Measurements from ENCODE around the gene LLPH. TPM values are rescaled to one million over a fixed set of nuclear protein-coding genes. Genes with fewer than 3 reads are reported as not detected.

The LLPH gene
- total RNA-seq, 4 donors from 2014 or later, result 9.5 to 21.4 (median 12.5) TPM

- Histone ChIP-seq H3K4me1 (no peaks in the 10 kb centered on the region), H3K27me3 (no peaks in the 10 kb centered on the region), H3K27ac (no peak overlapping the region), H3K36me3 (no peaks in the 10 kb centered on the region), H3K4me3 (no peak overlapping the region), H3K9me3 (no peaks in the 10 kb centered on the region)
- TF ChIP-seq POLR2A (IDR thresholded peaks at IDR 0.05), result no peak
- TF ChIP-seq, protein P1, sequence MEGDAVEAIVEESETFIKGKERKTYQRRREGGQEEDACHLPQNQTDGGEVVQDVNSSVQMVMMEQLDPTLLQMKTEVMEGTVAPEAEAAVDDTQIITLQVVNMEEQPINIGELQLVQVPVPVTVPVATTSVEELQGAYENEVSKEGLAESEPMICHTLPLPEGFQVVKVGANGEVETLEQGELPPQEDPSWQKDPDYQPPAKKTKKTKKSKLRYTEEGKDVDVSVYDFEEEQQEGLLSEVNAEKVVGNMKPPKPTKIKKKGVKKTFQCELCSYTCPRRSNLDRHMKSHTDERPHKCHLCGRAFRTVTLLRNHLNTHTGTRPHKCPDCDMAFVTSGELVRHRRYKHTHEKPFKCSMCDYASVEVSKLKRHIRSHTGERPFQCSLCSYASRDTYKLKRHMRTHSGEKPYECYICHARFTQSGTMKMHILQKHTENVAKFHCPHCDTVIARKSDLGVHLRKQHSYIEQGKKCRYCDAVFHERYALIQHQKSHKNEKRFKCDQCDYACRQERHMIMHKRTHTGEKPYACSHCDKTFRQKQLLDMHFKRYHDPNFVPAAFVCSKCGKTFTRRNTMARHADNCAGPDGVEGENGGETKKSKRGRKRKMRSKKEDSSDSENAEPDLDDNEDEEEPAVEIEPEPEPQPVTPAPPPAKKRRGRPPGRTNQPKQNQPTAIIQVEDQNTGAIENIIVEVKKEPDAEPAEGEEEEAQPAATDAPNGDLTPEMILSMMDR (IDR thresholded peaks at IDR 0.05 in 4 of 5, conservative IDR thresholded peaks at IDR 0.05 in 1 of 5), result no peak
- DNase-seq (no peak), ATAC-seq (no peak)
- intact Hi-C loops (cut with DNase I; ENCODE audit: low total_unique reads) (no loop called here), in situ Hi-C loops (cut with MboI; ENCODE audit: low sequenced_read_pairs in 4 of 4) (loop anchor here (10.0 to 25.0 kb wide), 5 partner anchors 471 to 1196 kb away; no protein-coding TSS in a partner anchor)
Measured at GRCh38 chr12:66083766-66084165, 46.8 kb downstream of the LLPH start.

- no peak overlapping the region for H3K4me3 ChIP-seq
- TF ChIP-seq, protein P1 (IDR thresholded peaks at IDR 0.05 in 4 of 5, conservative IDR thresholded peaks at IDR 0.05 in 1 of 5), result no peak
- TF ChIP-seq POLR2A (IDR thresholded peaks at IDR 0.05), result no peak
- no peaks in the 10 kb centered on the region for H3K9me3 ChIP-seq
- no peaks in the 10 kb centered on the region for H3K27me3 ChIP-seq
- DNase-seq, result no peak
- no peaks in the 10 kb centered on the region for H3K4me1 ChIP-seq
- intact Hi-C loops (cut with DNase I; ENCODE audit: low total_unique reads) (no loop called here), in situ Hi-C loops (cut with MboI; ENCODE audit: low sequenced_read_pairs in 4 of 4) (loop anchor here (10.0 to 25.0 kb wide), 5 partner anchors 470 to 1195 kb away; no protein-coding TSS in a partner anchor)
- H3K27ac ChIP-seq, result no peak overlapping the region
- ATAC-seq, result no peak
- H3K36me3 ChIP-seq, result no peaks in the 10 kb centered on the region
Measured at GRCh38 chr12:66082744-66083143, 47.8 kb downstream of the LLPH start.

GRCh38 chr12:66080791-66081190 lies 49.8 kb downstream of the LLPH start:
- Histone ChIP-seq H3K27me3 (no peaks in the 10 kb centered on the region), H3K36me3 (no peaks in the 10 kb centered on the region), H3K4me1 (no peaks in the 10 kb centered on the region), H3K9me3 (no peaks in the 10 kb centered on the region), H3K27ac (no peak overlapping the region), H3K4me3 (no peak overlapping the region)
- intact Hi-C loops (cut with DNase I; ENCODE audit: low total_unique reads) (no loop called here), in situ Hi-C loops (cut with MboI; ENCODE audit: low sequenced_read_pairs in 4 of 4) (loop anchor here (10.0 to 25.0 kb wide), 5 partner anchors 468 to 1193 kb away; no protein-coding TSS in a partner anchor)
- no peak for TF ChIP-seq POLR2A (IDR thresholded peaks at IDR 0.05)
- TF ChIP-seq, protein P1 (IDR thresholded peaks at IDR 0.05 in 4 of 5, conservative IDR thresholded peaks at IDR 0.05 in 1 of 5), result no peak
- DNase-seq, result no peak
- ATAC-seq, result no peak

DNA sequence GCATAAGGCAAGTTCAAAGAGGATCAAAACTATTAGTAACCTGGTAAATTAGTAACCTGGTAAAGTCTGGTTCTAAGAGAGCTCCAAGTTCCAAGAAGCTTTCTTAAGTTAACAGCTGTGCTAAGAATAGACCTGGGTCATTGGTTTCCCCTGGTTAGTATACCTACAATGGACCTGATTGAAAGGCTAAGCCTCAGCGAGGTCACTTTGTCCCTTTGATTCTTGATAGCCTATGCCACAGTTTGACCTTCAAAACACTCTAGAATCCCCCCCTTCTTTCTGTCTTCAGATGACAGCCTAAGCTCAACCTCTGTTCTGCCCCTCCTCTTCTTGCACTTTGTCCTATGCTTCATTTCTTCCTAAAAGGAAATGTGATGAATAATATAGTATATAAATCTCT lies 53.0 kb downstream of the LLPH start:
- H3K27ac ChIP-seq, result no peak overlapping the region
- TF ChIP-seq, protein P1 (IDR thresholded peaks at IDR 0.05 in 4 of 5, conservative IDR thresholded peaks at IDR 0.05 in 1 of 5), result no peak
- DNase-seq (no peak), ATAC-seq (no peak)
- no peaks in the 10 kb centered on the region for H3K27me3 ChIP-seq
- in situ Hi-C loops (cut with MboI; ENCODE audit: low sequenced_read_pairs in 4 of 4) (loop anchor here (25.0 kb wide), 4 partner anchors 465 to 1190 kb away; no protein-coding TSS in a partner anchor), intact Hi-C loops (cut with DNase I; ENCODE audit: low total_unique reads) (no loop called here)
- H3K4me1 ChIP-seq, result no peaks in the 10 kb centered on the region
- H3K9me3 ChIP-seq, result no peaks in the 10 kb centered on the region
- H3K4me3 ChIP-seq, result no peak overlapping the region
- no peaks in the 10 kb centered on the region for H3K36me3 ChIP-seq

GRCh38 chr12:66074561-66074960 lies 56.0 kb downstream of the LLPH start:
- TF ChIP-seq POLR2A (IDR thresholded peaks at IDR 0.05), result no peak
- TF ChIP-seq, protein P1 (IDR thresholded peaks at IDR 0.05 in 4 of 5, conservative IDR thresholded peaks at IDR 0.05 in 1 of 5), result no peak
- no peak overlapping the region for H3K27ac ChIP-seq
- in situ Hi-C loops (cut with MboI; ENCODE audit: low sequenced_read_pairs in 4 of 4), result no loop called here
- no peaks in the 10 kb centered on the region for H3K4me1 ChIP-seq
- no peaks in the 10 kb centered on the region for H3K27me3 ChIP-seq
- H3K4me3 ChIP-seq, result no peak overlapping the region
- intact Hi-C loops (cut with DNase I; ENCODE audit: low total_unique reads), result no loop called here
- H3K36me3 ChIP-seq, result no peaks in the 10 kb centered on the region
- ATAC-seq, result no peak
- DNase-seq, result no peak
- no peaks in the 10 kb centered on the region for H3K9me3 ChIP-seq
